Esophagus squamous epithelium (tissue), 5 donors: Measurements from ENCODE around the gene SERPINA12. TPM values are rescaled to one million over a fixed set of nuclear protein-coding genes. Genes with fewer than 3 reads are reported as not detected.

Experiments
- DNase-seq: peaks from one replicate; lab custom pipeline; 2025; lab: John Stamatoyannopoulos, UW
- H3K27ac ChIP-seq, 4 donors: fragments of 200-600 bp; sonication (generic); one replicate each; pipeline ENCODE4 v1.5.1; 2016 to 2019; ENCODE audit warnings: mild to moderate bottlenecking in 1 of 4
- H3K27me3 ChIP-seq, 4 donors: fragments of 200-600 bp; sonication (generic); 1 replicate in 3 of 4; 2 replicates in 1 of 4; pipeline versions ENCODE4 v1.5.1 to v1.6.0; 2017 to 2021; ENCODE audit warnings: antibody characterized with exemption in 1 of 4
- H3K36me3 ChIP-seq, 3 donors: fragments of 200-600 bp; sonication (generic); one replicate each; pipeline ENCODE4 v1.5.1; 2016 to 2019
- H3K4me1 ChIP-seq, 3 donors: fragments of 200-600 bp; sonication (generic); one replicate each; pipeline ENCODE4 v1.5.1; 2017 to 2019
- H3K4me3 ChIP-seq, 4 donors: fragments of 200-600 bp; sonication (generic); 1 replicate in 3 of 4; 2 replicates in 1 of 4; pipeline ENCODE4 v1.5.1; 2016 to 2019; ENCODE audit warnings: mild to moderate bottlenecking in 2 of 4, moderate library complexity in 1 of 4
- H3K9me3 ChIP-seq, 3 donors: fragments of 200-600 bp; sonication (generic); one replicate each; pipeline ENCODE4 v1.5.1; 2016 to 2019
- CTCF ChIP-seq, 6 experiments: fragments of 450-650 bp in 4 of 6; fragments of 200-600 bp in 2 of 6; sonication (generic) in 2 of 6; IDR thresholded peaks; one replicate each; pipeline ENCODE4 v1.5.1; 2016 to 2019; ENCODE audit warnings: antibody characterized with exemption in 6 of 6, mild to moderate bottlenecking in 4 of 6, moderate library complexity in 4 of 6
- POLR2A ChIP-seq, 4 donors: fragments of 450-650 bp; IDR thresholded peaks; one replicate each; pipeline ENCODE4 v1.6.1; 2017; ENCODE audit warnings: antibody characterized with exemption in 4 of 4, mild to moderate bottlenecking in 4 of 4, moderate library complexity in 3 of 4
- WGBS, 2 donors: methylation state at CpG; one replicate each; pipeline ENCODE4 v1.1.5; 2018; 5-methylcytosine and 5-hydroxymethylcytosine counted together
- intact Hi-C: fragments of 100-400 bp; cut with DNase I; formaldehyde crosslinking; loops from one replicate; pipeline ENCODE4 v1.15.0; 2022
- total RNA-seq, 4 donors: library from RNA; depleted of rRNA; stranded (reverse); fragments of >200 nt; gene quantifications; one replicate each; pipeline ENCODE4 v1.1.0, GENCODE V29; 2016
- donor health status: DM: yes; HTN: yes; CAD: no.

The SERPINA12 gene
- total RNA-seq, 4 donors from 2014 or later, result not detected

DNA sequence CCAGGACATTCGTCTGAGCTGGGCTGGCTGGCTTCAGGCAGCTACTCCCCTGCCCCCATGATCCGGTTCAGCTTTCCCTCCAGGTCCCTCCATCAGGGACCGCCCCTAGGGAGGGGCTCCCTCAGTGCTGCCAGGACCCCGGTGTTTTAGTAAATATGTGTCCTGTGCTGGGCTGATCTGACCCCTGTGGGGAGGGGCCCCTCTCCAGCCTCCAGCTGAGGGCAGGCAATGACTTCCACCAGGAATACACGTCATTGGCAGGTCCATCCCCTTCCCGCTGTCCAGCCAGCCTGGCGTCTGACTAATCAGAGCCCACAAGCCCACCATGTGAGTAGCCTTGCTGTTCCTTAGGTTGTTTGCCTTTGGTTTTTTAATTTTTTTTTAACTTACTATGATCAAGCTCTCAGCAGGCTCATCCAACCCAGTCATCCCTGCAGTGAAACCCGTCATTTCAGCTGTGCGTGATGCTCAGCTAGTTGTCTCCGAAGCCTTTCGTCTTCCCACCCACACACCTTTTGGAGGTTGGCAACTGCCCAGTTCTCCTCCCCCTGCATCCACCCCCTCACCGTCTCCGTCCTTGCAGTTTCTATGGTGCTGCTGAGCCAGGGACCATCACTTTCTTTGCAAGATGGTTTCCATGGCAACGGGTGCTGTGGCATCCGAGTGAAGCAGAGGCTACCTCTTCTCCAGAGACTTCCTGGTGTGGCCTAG, 36.0 kb upstream of the SERPINA12 start:
- intact Hi-C loops, result loop anchor here (10.0 kb wide), 1 partner anchor 120 kb away; no protein-coding TSS in a partner anchor
- 70 to 71% methylated on average over 13 to 14 of the region's 15 CpGs for WGBS, 2 donors
- no peaks in the 10 kb centered on the region for H3K36me3 ChIP-seq
- TF ChIP-seq POLR2A (IDR thresholded peaks at IDR 0.05) (no peak), CTCF (IDR thresholded peaks at IDR 0.05) (no peak)
- peaks cover 0 to 29% (median 14%) of the 10 kb centered on the region in 3 donors for H3K4me1 ChIP-seq
- no peak overlapping the region for H3K27ac ChIP-seq
- DNase-seq, result no peak
- peaks cover 0 to 9% (median 0%) of the 10 kb centered on the region in 3 donors for H3K9me3 ChIP-seq
- peaks cover 0 to 34% (median 0%) of the 10 kb centered on the region in 4 donors for H3K27me3 ChIP-seq
- no peak overlapping the region for H3K4me3 ChIP-seq

DNA sequence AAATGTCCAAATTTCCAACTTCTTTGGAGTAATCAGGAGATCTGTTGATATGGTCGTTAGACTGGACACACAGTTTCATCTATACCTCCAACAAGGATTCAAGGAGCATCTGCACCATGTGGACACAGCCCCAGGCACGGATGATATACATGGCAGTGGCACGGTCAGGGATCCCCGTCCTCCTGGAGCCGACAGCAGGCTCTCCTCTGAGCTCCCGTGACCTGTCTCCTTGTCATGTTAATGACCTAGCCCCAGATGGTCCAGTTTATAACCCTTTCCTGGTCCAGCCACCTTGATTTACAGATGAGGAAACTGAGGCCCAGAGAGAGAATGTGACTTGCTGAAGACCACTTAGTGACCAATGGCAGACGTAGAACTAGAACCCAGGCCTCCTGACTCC, 35.5 kb upstream of the SERPINA12 start:
- Histone ChIP-seq H3K4me3 (no peak overlapping the region), H3K9me3 (peaks cover 0 to 9% (median 0%) of the 10 kb centered on the region in 3 donors), H3K4me1 (peaks cover 0 to 29% (median 14%) of the 10 kb centered on the region in 3 donors), H3K36me3 (no peaks in the 10 kb centered on the region), H3K27me3 (peaks cover 0 to 29% (median 0%) of the 10 kb centered on the region in 4 donors), H3K27ac (no peak overlapping the region)
- DNase-seq, result no peak
- 46 to 77% methylated on average over 5 to 7 of the region's 7 CpGs for WGBS, 2 donors
- TF ChIP-seq CTCF (IDR thresholded peaks at IDR 0.05) (no peak), POLR2A (IDR thresholded peaks at IDR 0.05) (no peak)
- intact Hi-C loops, result loop anchor here (10.0 kb wide), 1 partner anchor 120 kb away; no protein-coding TSS in a partner anchor

DNA sequence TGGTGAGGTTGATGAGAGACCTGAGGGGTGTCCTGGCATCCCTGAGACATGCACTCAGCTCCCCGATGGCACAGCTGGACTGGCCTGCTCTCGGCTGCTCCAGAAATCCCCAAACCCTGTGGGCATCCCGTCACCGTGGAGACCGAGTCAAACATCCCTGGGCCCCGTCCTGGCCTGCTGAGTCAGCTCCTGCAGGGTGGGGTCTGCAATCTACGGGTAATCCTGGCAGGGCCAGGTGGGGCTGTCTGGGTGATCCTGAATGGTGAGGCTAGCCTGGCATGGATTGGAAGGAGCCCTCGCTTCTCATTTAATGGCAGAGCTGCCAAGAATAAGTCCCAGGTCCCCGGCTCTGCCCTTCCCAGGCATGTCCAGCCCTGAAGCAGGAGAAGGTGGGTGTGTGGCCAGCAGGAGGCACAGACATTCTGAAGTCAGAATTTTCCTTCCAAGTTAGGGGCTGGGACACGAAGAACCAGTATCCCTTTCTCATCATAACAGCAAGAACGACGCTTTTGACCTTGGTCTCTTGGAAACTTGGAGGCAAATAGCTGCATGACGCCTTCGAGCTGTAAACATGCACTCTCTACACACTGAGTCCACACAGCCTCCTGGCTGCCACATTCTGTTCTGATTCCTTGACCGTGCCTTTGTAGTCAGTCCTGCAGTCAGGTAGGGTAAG, 34.3 kb upstream of the SERPINA12 start:
- peaks cover 0 to 18% (median 0%) of the 10 kb centered on the region in 4 donors for H3K27me3 ChIP-seq
- H3K4me1 ChIP-seq, result peaks cover 0 to 29% (median 14%) of the 10 kb centered on the region in 3 donors
- 36 to 49% methylated on average over 7 to 10 of the region's 15 CpGs for WGBS, 2 donors
- peaks cover 0 to 9% (median 0%) of the 10 kb centered on the region in 3 donors for H3K9me3 ChIP-seq
- TF ChIP-seq POLR2A (IDR thresholded peaks at IDR 0.05), result no peak
- peak in 1 of 6 experiments; percentile 15 for TF ChIP-seq CTCF (IDR thresholded peaks at IDR 0.05)
- no peak overlapping the region for H3K4me3 ChIP-seq
- no peak for DNase-seq
- peak overlapping the region; percentile 63 to 81 (median 71) for H3K27ac ChIP-seq
- H3K36me3 ChIP-seq, result no peaks in the 10 kb centered on the region
- intact Hi-C loops, result loop anchor here (10.0 kb wide), 1 partner anchor 119 kb away; no protein-coding TSS in a partner anchor

GRCh38 chr14:94542811-94543440, 33.7 kb upstream of the SERPINA12 start:
- TF ChIP-seq CTCF (IDR thresholded peaks at IDR 0.05) (no peak), POLR2A (IDR thresholded peaks at IDR 0.05) (no peak)
- Histone ChIP-seq H3K27ac (peak overlapping the region in 3 of 4 donors; percentile 67 to 81 (median 75)), H3K9me3 (peaks cover 0 to 9% (median 0%) of the 10 kb centered on the region in 3 donors), H3K4me3 (no peak overlapping the region), H3K36me3 (no peaks in the 10 kb centered on the region), H3K27me3 (peaks cover 0 to 20% (median 0%) of the 10 kb centered on the region in 4 donors), H3K4me1 (peaks cover 0 to 29% (median 14%) of the 10 kb centered on the region in 3 donors)
- intact Hi-C loops, result loop anchor here (10.0 kb wide), 1 partner anchor 118 kb away; no protein-coding TSS in a partner anchor
- no peak for DNase-seq
- 51% methylated on average over 6 to 9 of the region's 9 CpGs for WGBS, 2 donors
